Measurements from ENCODE around the gene ZNF319. TPM values are rescaled to one million over a fixed set of nuclear protein-coding genes. Genes with fewer than 3 reads are reported as not detected.

The ZNF319 gene
- total RNA-seq, 1 donor from 2014 or later: 14.2 TPM

DNA sequence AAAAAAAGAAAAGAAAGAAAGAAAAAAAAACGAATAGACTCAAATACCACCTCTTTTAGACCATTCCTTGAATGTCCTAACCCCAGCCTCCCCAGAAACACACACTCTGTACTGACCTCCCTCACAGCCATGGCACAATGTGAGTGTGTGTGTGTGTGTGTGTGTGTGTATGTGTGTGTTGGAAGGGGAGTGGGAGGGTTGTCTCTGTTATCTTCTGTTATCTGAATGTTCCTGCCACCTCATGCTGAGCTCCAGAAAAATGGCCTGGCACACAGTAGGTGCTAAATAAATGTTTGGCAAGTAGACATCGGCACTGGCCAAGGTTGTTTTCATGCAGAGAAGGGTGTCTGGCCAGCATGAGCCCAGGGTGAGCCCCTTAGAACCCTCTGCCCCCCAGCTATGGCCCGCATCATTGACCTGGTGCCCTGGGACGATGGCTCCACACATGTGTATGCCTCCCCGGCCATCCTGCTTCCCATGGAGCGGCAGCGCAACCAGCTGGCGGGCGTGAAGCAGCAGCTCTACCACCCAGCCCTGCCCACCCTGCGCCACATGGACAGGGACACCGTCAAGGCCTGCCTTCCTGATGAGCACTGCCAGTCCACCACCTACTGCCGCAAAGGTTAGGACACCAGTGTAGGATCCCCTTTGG, 22.9 kb downstream of the ZNF319 start:
- Mint-ChIP-seq H3K4me3 (no peak overlapping the region), H3K27ac (no peak overlapping the region), H3K4me1 (ENCODE audit: unreplicated experiment) (no peaks in the 10 kb centered on the region), H3K9me3 (no peaks in the 10 kb centered on the region), H3K27me3 (peaks cover 8% of the 10 kb centered on the region), H3K36me3 (no peaks in the 10 kb centered on the region)
- TF ChIP-seq, protein P1, sequence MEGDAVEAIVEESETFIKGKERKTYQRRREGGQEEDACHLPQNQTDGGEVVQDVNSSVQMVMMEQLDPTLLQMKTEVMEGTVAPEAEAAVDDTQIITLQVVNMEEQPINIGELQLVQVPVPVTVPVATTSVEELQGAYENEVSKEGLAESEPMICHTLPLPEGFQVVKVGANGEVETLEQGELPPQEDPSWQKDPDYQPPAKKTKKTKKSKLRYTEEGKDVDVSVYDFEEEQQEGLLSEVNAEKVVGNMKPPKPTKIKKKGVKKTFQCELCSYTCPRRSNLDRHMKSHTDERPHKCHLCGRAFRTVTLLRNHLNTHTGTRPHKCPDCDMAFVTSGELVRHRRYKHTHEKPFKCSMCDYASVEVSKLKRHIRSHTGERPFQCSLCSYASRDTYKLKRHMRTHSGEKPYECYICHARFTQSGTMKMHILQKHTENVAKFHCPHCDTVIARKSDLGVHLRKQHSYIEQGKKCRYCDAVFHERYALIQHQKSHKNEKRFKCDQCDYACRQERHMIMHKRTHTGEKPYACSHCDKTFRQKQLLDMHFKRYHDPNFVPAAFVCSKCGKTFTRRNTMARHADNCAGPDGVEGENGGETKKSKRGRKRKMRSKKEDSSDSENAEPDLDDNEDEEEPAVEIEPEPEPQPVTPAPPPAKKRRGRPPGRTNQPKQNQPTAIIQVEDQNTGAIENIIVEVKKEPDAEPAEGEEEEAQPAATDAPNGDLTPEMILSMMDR (conservative IDR thresholded peaks at IDR 0.05): no peak
- DNase-seq (ENCODE audit: extremely low spot score, unreplicated experiment): no peak

DNA sequence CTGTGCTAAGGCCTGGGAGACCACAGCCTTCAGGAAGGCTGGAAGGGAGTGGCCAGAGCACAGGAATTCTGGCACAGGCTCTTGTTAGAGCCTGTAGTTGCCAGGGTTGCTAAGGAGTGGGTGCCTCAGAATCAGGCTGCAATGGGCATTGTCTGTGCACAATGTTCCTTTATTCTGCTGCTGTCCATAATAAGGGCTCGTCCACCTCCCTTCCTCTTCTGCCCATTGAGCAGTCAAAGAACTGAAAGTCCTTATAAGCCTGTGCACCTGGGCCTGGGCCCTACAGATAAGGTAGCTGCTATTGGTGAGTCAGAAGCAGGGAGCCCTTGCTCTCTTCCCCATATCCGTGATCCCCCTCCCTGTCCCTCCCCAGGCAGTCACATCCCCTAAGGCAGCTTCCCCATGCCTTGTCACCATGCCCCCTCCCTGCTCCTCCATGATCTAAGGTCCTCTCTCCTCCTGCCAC, 24.1 kb downstream of the ZNF319 start:
- peaks cover 3% of the 10 kb centered on the region for H3K27me3 Mint-ChIP-seq
- TF ChIP-seq, protein P1 (conservative IDR thresholded peaks at IDR 0.05): no peak
- no peaks in the 10 kb centered on the region for H3K36me3 Mint-ChIP-seq
- no peak overlapping the region for H3K27ac Mint-ChIP-seq
- no peaks in the 10 kb centered on the region for H3K9me3 Mint-ChIP-seq
- no peak for DNase-seq (ENCODE audit: extremely low spot score, unreplicated experiment)
- no peak overlapping the region for H3K4me3 Mint-ChIP-seq
- no peaks in the 10 kb centered on the region for H3K4me1 Mint-ChIP-seq (ENCODE audit: unreplicated experiment)

DNA sequence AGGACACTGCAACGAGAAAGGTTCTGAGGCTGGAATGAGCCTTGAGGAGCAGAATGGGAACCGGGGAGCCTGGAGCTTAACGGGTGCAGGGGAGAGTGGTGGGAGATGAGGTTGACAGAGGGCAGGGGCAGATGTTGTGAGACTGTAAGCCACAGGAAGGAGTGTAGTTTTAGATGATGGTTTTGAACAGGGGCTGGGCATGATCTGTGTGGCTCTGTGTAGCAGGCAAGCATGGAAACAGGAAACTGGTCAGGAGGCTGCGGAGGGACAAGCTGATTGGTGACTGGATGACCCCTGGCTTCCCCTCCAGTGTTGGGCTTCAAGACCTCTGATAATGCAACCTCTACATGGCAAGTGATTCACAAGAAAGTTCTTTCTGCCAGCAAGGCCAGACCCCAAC, 28.2 kb downstream of the ZNF319 start:
- TF ChIP-seq, protein P1 (conservative IDR thresholded peaks at IDR 0.05): no peak

DNA sequence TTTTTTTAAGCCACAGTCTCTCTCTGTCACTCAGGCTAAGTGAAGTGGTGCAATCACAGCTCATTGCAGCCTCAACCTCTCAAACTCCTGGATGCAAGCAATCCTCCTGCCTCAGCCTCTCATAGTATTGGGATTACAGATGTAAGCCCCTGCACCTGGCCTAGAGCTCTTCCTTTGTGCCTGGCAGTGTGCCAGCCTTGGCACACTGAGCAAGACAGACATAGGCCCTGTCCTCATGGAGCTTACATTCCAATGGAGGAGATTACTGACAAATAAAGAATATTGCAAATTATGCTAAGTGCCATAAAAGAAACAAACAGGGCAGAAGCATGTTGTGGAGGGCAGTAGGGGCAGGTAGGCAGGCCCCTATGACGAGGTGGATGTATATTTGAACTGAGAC, 28.6 kb downstream of the ZNF319 start:
- H3K36me3 Mint-ChIP-seq: no peaks in the 10 kb centered on the region
- DNase-seq (ENCODE audit: extremely low spot score, unreplicated experiment): no peak
- TF ChIP-seq, protein P1 (conservative IDR thresholded peaks at IDR 0.05): no peak
- no peaks in the 10 kb centered on the region for H3K4me1 Mint-ChIP-seq (ENCODE audit: unreplicated experiment)
- no peak overlapping the region for H3K27ac Mint-ChIP-seq
- H3K4me3 Mint-ChIP-seq: no peak overlapping the region
- H3K27me3 Mint-ChIP-seq: peaks cover 3% of the 10 kb centered on the region
- H3K9me3 Mint-ChIP-seq: no peaks in the 10 kb centered on the region

More for the DNA sequence above, 28.2 kb downstream of the ZNF319 start:
- DNase-seq (ENCODE audit: extremely low spot score, unreplicated experiment): no peak
- Mint-ChIP-seq H3K4me1 (ENCODE audit: unreplicated experiment) (no peaks in the 10 kb centered on the region), H3K9me3 (no peaks in the 10 kb centered on the region), H3K27me3 (peaks cover 3% of the 10 kb centered on the region), H3K27ac (no peak overlapping the region), H3K36me3 (no peaks in the 10 kb centered on the region), H3K4me3 (no peak overlapping the region)

DNA sequence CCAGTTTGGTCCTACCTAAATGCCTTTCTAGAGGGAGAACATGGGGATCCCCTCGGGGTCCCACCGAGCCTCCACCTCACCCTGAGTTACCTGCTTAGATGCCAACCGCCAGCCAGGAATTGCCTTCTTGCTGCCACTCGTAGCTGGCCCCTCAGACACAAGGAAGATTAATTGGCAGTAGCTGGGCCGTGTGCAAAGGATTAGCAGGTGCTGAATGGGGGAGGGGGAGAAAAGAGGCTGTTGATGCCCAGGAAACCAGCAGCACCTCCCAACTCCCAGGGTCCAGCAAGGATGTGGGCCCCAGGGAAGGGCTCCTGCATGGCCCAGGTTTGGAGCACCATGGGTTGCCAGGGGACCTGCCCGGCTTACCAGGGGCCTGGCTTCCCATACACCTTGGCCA, 29.5 kb downstream of the ZNF319 start, which contains the start of gene CNGB1:
TSS of gene CNGB1 (minus strand) at position 159 of the 400 bp plus-strand sequence. CDS start 3,842 bp downstream, outside the sequence.
- Mint-ChIP-seq H3K36me3 (no peaks in the 10 kb centered on the region), H3K4me1 (ENCODE audit: unreplicated experiment) (no peaks in the 10 kb centered on the region), H3K4me3 (no peak within 1 kb of the TSS), H3K27ac (no peak within 1 kb of the TSS), H3K9me3 (no peaks in the 10 kb centered on the region), H3K27me3 (peaks cover 3% of the 10 kb centered on the region)
- TF ChIP-seq, protein P1 (conservative IDR thresholded peaks at IDR 0.05): no peak
- DNase-seq (ENCODE audit: extremely low spot score, unreplicated experiment): no peak
